Stimulated activated CD8-positive, alpha-beta memory T cell treated with anti-CD3 and anti-CD28 coated beads, Interleukin-7, amount 100 ng/mL, for 4 hours (primary cell): ENCODE data around the gene EPHA6.
"Not testable (repeated sequence)": the region's sequence is repeated elsewhere in the genome, so short reads cannot be mapped to it uniquely, and the experiment has no call there.

ENCODE experiments used
- DNase-seq, 2 donors: peaks; one replicate each; pipeline ENCODE4 v3.0.0-alpha.2; 2020; ENCODE audit warnings: low read depth in 2 of 2

EPHA6 gene

GRCh38 chr3:97438131-97438530 is 623.7 kb downstream of the EPHA6 start:
- no peak for DNase-seq

GRCh38 chr3:97439373-97439772 is 625.0 kb downstream of the EPHA6 start:
- no peak for DNase-seq

GRCh38 chr3:97464035-97464434 is 649.6 kb downstream of the EPHA6 start:
- no peak for DNase-seq

GRCh38 chr3:97470481-97470880 is 656.1 kb downstream of the EPHA6 start:
- DNase-seq: no peak

- no peak for DNase-seq
Observed at GRCh38 chr3:97479740-97480139, 665.3 kb downstream of the EPHA6 start.

- not testable (repeated sequence) for DNase-seq
Observed at GRCh38 chr3:97480696-97481289, 666.4 kb downstream of the EPHA6 start.

- DNase-seq: no peak
Observed at GRCh38 chr3:97481416-97481815, 667.0 kb downstream of the EPHA6 start.

GRCh38 chr3:97485206-97485605 is 670.8 kb downstream of the EPHA6 start:
- DNase-seq: no peak

GRCh38 chr3:97487587-97487986 is 673.2 kb downstream of the EPHA6 start:
- no peak for DNase-seq

GRCh38 chr3:97488741-97489140 is 674.3 kb downstream of the EPHA6 start:
- no peak for DNase-seq

GRCh38 chr3:97495896-97496295 is 681.5 kb downstream of the EPHA6 start:
- DNase-seq: no peak

GRCh38 chr3:97497138-97497537 is 682.7 kb downstream of the EPHA6 start:
- no peak for DNase-seq

- no peak for DNase-seq
Observed at GRCh38 chr3:97504463-97504862, 690.1 kb downstream of the EPHA6 start.

- DNase-seq: no peak
Observed at GRCh38 chr3:97510795-97511194, 696.4 kb downstream of the EPHA6 start.

- no peak for DNase-seq
Observed at GRCh38 chr3:97515076-97515475, 700.7 kb downstream of the EPHA6 start.

GRCh38 chr3:97530691-97531090 is 716.3 kb downstream of the EPHA6 start:
- DNase-seq: no peak

GRCh38 chr3:97547573-97547972 is 733.2 kb downstream of the EPHA6 start:
- DNase-seq: not testable (repeated sequence)

- no peak for DNase-seq
Observed at GRCh38 chr3:97550408-97550807, 736.0 kb downstream of the EPHA6 start.

- no peak for DNase-seq
Observed at GRCh38 chr3:97552186-97552585, 737.8 kb downstream of the EPHA6 start.

GRCh38 chr3:97575742-97576141 is 761.3 kb downstream of the EPHA6 start:
- no peak for DNase-seq

GRCh38 chr3:97576221-97576620 is 761.8 kb downstream of the EPHA6 start:
- DNase-seq: no peak

GRCh38 chr3:97579365-97579764 is 765.0 kb downstream of the EPHA6 start:
- DNase-seq: no peak

GRCh38 chr3:97610626-97611025 is 796.2 kb downstream of the EPHA6 start:
- no peak for DNase-seq

GRCh38 chr3:97612632-97613031 is 798.2 kb downstream of the EPHA6 start:
- DNase-seq: no peak
